ENCODE results near the gene TNK2.

The TNK2 gene

DNA sequence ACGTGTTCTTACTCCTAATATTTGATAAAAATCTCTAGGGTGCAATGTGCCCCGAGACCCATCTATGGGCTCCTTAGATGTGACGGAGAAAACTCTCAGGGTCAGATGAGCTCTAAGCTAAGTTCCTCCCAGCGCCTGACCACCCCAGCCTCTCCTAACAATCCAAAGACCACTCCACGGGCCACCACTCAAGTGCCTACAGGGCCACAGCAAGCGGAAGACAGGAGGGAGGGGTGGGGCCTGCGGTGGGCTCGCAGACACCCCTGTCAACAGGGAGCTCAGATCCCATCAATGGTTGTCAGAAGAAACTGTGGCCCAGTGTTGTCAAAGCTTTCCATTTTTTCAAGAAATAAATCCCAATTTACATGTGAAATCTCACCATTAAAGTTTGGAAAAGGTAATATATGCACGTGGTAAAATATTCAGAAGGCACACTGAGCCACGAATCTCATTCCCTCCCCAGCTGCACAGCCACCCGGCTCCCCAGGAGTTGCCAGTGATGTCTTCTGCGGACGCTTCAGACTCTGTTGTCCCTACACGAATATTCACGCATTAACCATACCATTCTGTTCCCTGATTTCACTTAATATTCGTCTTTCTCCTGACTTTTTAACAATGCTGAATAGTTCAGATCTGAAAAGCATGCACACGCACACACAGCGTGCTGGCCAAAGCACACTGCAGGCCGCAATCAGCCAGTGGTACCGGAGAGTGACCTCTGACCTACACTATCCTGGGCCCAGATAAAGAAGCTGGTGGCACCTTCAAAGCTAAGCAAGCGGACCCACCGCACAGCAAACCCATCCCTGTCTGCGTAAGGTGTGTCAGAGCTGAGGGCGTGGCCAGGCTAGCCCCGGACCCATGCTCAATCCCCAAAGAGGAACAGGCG, 19.1 kb downstream of the TNK2 start:
- TF ChIP-seq POLR2A (IDR thresholded peaks at IDR 0.05; ENCODE audit: low read length) (no peak), GATA1 (IDR thresholded peaks at IDR 0.05; ENCODE audit: low read depth, low read length) (no peak)
- DNase-seq = no peak

DNA sequence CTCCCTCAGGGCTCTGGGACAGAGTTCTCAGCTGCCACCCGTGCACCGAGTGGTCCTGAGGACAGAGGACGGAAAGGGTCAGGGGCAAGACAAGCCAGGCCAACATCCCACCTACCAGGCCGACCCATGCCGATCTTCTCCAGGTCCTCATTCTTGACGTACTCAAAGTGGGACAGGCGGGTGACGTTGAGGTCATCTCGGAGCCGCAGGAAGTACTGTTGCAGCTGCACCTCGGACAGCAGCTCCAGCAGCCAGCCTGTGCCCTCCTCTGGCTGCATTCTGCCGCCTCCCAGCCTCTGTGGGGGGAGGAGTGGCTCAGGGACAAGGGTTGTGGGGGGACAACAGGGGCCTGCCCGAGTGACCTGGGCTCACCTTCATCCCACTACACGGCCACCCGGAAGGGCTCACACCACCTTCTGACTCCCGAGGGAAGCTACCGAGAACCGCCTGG, 20.0 kb downstream of the TNK2 start:
- DNase-seq = no peak
- no peak for TF ChIP-seq GATA1 (IDR thresholded peaks at IDR 0.05; ENCODE audit: low read depth, low read length)
- no peak for TF ChIP-seq POLR2A (IDR thresholded peaks at IDR 0.05; ENCODE audit: low read length)

DNA sequence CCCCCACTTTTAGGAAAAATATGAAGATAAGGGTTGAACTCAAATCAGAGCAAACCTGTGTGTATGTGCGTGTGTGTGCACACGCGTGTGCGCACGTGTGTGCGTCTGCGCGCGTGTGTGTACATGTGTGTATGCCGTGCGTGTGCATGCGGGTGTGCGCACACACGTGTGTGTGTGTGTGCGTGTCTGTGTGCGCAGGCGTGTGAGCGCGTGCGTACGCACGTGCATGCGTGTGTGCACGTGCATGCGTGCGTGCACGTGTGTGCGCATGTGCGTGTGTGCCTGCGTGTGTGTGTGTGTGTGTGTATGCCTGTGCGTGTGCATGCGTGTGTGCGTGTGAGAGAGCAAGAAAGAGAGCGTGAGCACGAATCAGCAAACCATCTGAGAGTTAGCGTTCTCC, 20.7 kb downstream of the TNK2 start:
- TF ChIP-seq POLR2A (IDR thresholded peaks at IDR 0.05; ENCODE audit: low read length) (no peak), GATA1 (IDR thresholded peaks at IDR 0.05; ENCODE audit: low read depth, low read length) (no peak)
- DNase-seq = no peak

DNA sequence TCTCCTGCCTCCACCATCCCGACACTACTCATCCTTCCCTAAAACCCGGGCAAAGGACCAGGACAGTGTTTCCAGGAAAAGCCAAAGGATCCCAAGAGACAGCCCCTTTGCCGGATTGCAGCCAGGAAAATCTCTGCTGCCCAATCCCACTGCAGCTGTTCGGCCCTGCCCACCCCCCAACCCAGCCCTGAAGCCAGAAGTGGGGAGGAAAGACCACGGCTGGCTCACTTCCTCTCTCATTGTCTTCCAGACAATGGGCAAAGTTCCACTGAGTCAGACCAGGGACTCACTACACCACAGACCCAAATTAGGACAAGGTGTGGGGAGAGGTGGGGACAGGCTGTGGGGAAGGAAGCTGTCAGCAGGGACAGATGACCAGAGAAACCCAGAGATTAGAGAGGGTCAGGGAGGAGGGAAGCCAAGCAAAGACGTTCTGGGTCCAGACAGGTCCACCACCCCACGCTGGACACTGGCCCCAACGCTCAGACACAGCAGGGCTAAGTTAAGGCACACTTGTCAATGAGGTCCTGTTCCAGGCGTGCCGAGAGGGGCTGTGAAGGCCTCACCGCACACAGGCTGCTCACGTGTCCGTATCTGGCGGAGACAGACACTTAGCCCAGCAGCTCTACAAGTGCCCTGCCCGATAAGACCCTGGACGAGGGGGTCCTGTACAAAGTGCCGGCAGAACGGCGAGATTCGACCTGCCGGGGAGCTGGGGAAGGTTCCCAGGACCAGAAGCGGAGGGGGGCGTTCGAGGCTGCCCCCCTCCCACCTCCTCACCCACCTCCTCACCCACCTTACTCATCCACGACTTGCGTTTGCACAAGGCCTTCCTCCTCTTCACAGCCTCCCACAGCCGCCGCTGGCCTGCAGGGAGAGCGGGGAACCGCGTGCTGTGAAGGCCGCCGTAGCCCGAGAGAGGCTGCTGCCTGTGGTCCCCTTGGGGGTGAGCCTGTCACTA, 21.9 kb downstream of the TNK2 start:
- TF ChIP-seq POLR2A (IDR thresholded peaks at IDR 0.05; ENCODE audit: low read length) = no peak
- no peak for TF ChIP-seq GATA1 (IDR thresholded peaks at IDR 0.05; ENCODE audit: low read depth, low read length)
- DNase-seq = no peak

DNA sequence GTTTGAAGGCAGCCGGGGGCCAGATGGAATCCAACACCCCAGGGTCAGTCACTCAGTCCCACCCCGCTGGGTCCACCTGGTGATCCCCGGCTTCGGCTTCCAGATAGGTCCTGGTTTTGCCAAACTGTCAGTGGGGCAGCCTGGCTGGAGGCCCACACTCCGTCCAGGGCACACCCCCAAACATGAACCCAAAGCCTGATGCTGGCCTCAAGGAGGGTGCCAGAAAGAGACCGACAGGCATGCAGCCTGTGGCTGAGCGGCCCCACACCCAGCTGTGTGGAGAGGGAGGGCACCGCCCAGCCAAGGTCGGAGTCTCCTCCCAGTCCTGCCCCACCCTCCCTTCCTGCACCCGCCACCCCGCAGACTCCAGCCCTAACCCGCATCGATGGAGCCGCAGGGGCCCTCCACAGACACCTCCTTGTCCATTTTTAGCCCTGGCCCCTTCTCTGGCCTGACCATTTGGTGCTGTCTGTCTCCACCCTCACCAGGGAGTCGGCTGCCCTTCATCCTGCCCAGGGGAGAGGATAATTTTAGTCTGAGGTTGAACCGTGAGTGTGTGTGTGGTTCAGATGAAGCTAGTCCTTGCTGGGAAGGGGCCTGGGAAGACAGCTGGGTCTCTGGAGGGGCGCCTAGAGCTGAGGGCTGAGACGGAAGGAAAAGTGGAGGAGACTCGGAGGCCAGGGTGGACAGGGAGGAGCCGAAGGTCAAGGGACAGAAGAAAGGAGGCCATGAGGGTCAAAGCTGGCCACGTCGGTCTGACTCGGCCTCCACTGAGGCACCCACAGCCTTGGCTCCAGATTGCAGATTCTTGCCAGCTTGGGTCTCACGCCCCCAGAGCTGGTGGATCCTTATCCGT, 23.1 kb downstream of the TNK2 start:
- peak in 1 of 2 experiments; percentile 29 for DNase-seq
- no peak for TF ChIP-seq POLR2A (IDR thresholded peaks at IDR 0.05; ENCODE audit: low read length)
- TF ChIP-seq GATA1 (IDR thresholded peaks at IDR 0.05; ENCODE audit: low read depth, low read length) = no peak

DNA sequence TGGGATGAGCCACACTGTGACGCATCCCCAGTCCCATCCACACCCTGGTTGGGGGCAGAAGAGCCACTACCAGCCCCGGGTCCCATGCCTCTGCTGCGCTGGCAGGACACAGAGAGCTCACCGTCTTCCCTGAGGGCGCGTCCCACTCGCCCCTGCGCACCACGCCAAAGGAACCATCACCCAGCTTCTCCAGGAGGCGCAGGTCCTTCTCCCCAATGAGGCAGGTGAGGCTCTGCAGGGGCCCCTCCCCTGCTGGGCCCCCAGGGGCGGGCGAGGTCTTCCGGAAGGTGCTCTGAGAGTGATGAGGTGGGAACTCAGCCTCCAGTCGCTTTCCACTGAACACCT, 23.7 kb downstream of the TNK2 start:
- no peak for TF ChIP-seq POLR2A (IDR thresholded peaks at IDR 0.05; ENCODE audit: low read length)
- TF ChIP-seq GATA1 (IDR thresholded peaks at IDR 0.05; ENCODE audit: low read depth, low read length) = no peak

DNA sequence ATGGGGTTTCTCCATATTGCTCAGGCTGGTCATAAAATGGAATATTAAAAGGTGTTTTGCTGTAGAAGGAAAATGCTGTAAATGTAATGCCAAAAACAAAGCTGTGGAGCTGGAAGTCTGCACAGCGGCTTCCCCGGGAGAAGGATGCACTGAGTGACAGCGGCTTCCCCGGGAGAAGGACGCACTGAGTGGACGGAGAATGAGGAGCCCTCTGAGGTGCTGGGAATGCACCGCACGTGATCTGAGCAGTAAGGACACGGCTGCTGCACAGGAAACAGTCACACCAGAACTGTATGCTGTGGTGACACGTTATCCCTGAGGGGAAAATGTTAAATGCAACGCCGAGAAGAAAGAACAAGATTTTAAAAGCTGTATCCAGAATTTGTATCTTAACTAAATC, 24.6 kb downstream of the TNK2 start:
- no peak for TF ChIP-seq POLR2A (IDR thresholded peaks at IDR 0.05; ENCODE audit: low read length)
- no peak for TF ChIP-seq GATA1 (IDR thresholded peaks at IDR 0.05; ENCODE audit: low read depth, low read length)
- no peak for DNase-seq

More for the DNA sequence above, 23.7 kb downstream of the TNK2 start:
- DNase-seq = no peak

DNA sequence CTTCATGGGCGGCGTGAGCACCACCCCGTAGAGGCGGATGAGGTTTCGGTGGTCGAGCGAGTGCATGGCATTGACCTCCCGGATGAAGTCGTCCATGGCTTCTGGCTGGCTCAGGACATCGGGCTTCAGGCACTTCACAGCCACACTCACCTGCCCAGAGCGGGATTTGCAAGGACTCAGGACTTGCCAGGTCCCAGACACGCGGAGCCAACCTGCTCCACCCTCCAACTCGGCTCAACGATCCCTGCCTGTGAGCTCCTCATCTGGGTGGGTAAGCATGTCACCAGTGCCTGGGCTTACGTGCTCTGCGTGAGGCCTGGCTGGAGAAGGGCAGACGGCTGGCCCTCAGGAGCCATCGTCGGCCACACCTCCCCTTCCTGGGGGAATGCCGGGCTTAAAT, 25.2 kb downstream of the TNK2 start:
- TF ChIP-seq POLR2A (IDR thresholded peaks at IDR 0.05; ENCODE audit: low read length) (no peak), GATA1 (IDR thresholded peaks at IDR 0.05; ENCODE audit: low read depth, low read length) (no peak)
- DNase-seq = no peak

DNA sequence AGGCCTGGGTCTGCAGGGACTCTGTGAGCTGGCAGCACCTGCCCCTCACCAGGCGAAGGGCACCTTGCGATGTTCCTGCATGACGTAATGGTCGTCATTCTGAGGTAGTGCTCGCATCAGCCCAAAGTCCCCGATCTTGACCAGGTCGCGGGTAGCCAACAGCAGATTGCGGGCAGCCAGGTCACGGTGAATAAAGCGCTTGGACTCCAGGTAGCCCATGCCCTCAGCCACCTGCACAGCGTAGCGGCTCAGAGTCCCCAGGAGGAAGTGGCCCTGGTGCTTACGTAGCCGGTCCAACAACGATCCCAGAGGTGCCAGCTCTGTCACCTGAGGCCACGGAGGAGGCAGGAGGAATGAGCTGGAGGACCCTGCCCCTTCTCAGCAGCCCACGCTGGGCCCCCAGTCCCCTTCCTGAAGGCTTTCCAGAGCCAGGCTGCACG, 26.3 kb downstream of the TNK2 start:
- no peak for DNase-seq
- TF ChIP-seq POLR2A (IDR thresholded peaks at IDR 0.05; ENCODE audit: low read length) = no peak
- no peak for TF ChIP-seq GATA1 (IDR thresholded peaks at IDR 0.05; ENCODE audit: low read depth, low read length)

DNA sequence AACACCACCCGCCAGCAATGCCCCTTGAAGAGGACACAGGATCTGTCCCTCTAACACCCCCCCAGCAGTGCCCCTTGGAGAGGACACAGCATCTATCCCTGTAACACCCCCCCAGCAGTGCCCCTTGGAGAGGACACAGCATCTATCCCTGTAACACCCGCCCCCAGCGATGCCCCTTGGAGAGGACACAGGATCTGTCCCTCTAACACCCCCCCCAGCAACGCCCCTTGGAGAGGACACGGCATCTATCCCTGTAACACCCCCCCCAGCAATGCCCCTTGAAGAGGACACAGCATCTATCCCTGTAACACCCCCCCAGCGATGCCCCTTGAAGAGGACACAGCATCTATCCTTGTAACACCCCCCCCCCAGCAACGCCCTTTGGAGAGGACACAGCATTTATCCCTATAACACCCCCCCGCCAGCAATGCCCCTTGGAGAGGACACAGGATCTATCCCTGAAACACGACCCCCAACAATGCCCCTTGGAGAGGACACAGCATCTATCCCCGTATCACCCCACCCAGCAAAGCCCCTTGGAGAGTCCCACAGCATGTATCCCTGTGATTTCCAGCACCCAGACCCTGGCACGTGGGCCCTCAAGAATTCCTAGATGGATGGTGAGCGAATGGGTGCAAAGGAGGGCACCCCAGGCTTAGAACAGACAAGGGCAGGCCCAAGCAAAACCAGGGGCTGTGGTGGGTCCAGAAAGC, 26.9 kb downstream of the TNK2 start:
- TF ChIP-seq GATA1 (IDR thresholded peaks at IDR 0.05; ENCODE audit: low read depth, low read length) (no peak), POLR2A (IDR thresholded peaks at IDR 0.05; ENCODE audit: low read length) (no peak)
- DNase-seq = no peak

DNA sequence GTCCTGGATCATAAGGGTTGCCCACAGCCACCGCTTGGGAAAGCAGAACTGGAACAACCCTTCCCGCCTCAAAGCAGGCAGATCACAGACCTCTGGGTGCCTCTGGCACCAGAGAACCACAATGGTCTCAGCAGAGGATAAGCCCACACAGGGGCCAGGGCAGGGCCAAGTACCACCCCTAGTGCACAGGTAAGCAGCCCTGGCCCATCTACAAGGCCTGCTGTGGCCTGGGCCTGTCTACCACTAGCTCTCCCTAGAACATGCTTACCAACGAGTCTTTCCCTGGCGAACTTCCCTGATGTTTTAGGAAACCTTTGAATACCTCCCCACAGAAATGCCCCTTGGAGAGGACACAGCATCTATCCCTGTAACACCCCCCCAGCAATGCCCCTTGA, 28.3 kb downstream of the TNK2 start:
- DNase-seq = no peak

DNA sequence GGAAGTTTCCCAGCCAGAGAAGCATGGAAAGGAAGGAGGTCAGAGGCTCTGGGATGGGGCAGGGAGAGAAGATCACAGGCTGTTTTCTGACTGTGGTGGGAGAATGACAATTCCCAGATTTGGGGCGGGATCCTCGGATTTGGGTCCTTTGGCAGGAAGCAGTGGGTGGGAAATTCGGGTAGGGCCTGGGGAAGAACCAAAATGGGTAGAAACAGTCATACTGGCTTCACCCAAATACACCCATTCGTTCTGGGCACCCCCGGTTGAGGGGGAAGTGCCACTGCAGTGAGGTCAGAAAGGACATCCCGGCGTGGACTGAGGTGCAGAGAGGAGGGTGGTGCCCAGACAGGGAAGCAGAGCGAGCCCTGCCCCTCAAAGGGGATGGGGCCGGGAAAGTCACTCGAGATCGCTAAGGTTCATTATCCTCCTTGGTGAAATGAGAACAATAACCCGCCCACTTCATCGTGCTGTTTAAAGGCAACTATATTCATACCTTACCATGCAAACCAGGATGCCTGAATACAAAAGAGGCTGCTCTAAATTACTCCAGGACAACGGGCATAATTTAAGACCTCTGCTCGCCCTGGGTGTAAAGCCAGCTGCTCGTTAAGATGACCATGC, 28.8 kb downstream of the TNK2 start:
- TF ChIP-seq POLR2A (IDR thresholded peaks at IDR 0.05; ENCODE audit: low read length) = no peak
- TF ChIP-seq GATA1 (IDR thresholded peaks at IDR 0.05; ENCODE audit: low read depth, low read length) = no peak
- no peak for DNase-seq

More for the DNA sequence above, 28.3 kb downstream of the TNK2 start:
- TF ChIP-seq GATA1 (IDR thresholded peaks at IDR 0.05; ENCODE audit: low read depth, low read length) = no peak
- no peak for TF ChIP-seq POLR2A (IDR thresholded peaks at IDR 0.05; ENCODE audit: low read length)
